ENCODE measurements around the gene ASTN2.

DNA sequence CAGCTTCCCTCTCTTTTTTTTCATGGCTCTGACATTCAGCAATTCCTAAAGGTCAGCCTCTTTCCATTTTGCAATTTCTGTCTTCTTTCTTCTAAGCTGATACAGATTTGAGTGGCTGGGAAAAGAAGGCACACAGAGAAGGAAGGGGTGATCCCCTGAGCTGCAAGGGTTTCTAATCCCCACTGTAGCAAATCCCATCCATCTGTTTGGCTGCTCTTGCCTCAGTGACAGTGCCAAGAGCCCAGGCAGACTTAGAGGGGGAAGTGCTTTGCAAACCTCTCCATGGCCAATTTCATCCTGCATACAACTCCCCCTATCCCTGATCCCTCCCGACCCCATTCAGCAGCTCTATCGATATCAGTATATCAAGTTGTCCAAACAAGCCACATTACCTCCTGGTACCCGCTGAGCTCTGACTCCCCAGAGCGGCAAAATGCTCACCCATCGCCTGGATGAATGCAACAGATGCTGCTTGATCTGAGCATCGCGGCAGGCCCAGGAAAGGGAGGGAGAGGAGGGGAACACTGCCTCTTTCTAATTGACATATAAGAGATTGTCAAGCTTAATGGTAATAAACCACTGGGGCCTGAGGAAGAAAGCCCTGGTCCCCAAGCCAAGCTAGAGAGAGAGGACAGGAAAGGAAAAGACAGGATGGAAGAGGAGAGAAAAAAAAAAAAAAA lies 268.9 kb downstream of the ASTN2 start:
- no peak for TF ChIP-seq CTCF (IDR thresholded peaks at IDR 0.05; ENCODE audit: low read depth, low read length, poor library complexity, severe bottlenecking)
- no peak for TF ChIP-seq EZH2phosphoT487 (IDR thresholded peaks at IDR 0.05; ENCODE audit: borderline replicate concordance, low read length)

Measured in DOHH2 (cell line).